GM10847 (cell line): ENCODE measurements around the gene HPCAL1.

Experiments used
- POLR2A ChIP-seq: IDR thresholded peaks from 2 replicates; pipeline ENCODE4 v1.6.1; 2011; ENCODE audit not compliant: insufficient read length; ENCODE audit errors: extremely low read depth

The HPCAL1 gene

GRCh38 chr2:10414591-10414990 lies 111.9 kb downstream of the HPCAL1 start:
- no peak for TF ChIP-seq POLR2A

- TF ChIP-seq POLR2A: no peak
These were observed 112.3 kb downstream of the HPCAL1 start for GRCh38 chr2:10415048-10415447.

- TF ChIP-seq POLR2A: no peak
These were observed 112.9 kb downstream of the HPCAL1 start for GRCh38 chr2:10415640-10416039.

- TF ChIP-seq POLR2A: no peak
These were observed 115.0 kb downstream of the HPCAL1 start for GRCh38 chr2:10417551-10418335.

GRCh38 chr2:10419553-10420257 lies 117.0 kb downstream of the HPCAL1 start:
- no peak for TF ChIP-seq POLR2A

GRCh38 chr2:10422251-10422650 lies 119.5 kb downstream of the HPCAL1 start:
- no peak for TF ChIP-seq POLR2A

- TF ChIP-seq POLR2A: no peak
These were observed 120.2 kb downstream of the HPCAL1 start for GRCh38 chr2:10422732-10423399.

- no peak for TF ChIP-seq POLR2A
These were observed 120.7 kb downstream of the HPCAL1 start for GRCh38 chr2:10423400-10423774.

- no peak for TF ChIP-seq POLR2A
These were observed 121.3 kb downstream of the HPCAL1 start for GRCh38 chr2:10424051-10424450.

GRCh38 chr2:10424916-10425505 lies 122.3 kb downstream of the HPCAL1 start:
- TF ChIP-seq POLR2A: no peak

- no peak for TF ChIP-seq POLR2A
These were observed 123.0 kb downstream of the HPCAL1 start for GRCh38 chr2:10425699-10426098.

- TF ChIP-seq POLR2A: no peak
These were observed 124.3 kb downstream of the HPCAL1 start for GRCh38 chr2:10426726-10427617.

GRCh38 chr2:10427618-10427949 lies 124.9 kb downstream of the HPCAL1 start:
- TF ChIP-seq POLR2A: no peak

GRCh38 chr2:10428355-10428754 lies 125.7 kb downstream of the HPCAL1 start:
- no peak for TF ChIP-seq POLR2A

- no peak for TF ChIP-seq POLR2A
These were observed 126.2 kb downstream of the HPCAL1 start for GRCh38 chr2:10428924-10429323.

GRCh38 chr2:10430886-10431622 lies 128.3 kb downstream of the HPCAL1 start:
- no peak for TF ChIP-seq POLR2A
